Mucosa of descending colon (tissue), 3 donors: ENCODE data around the gene ADGRL4. TPM values are rescaled to one million over a fixed set of nuclear protein-coding genes. Genes with fewer than 3 reads are reported as not detected.

ENCODE experiments used
- ATAC-seq: fragments of 200-7000 bp; cut with Tn5 transposase; one replicate; pipeline ENCODE4 v1.9.1; 2020; ENCODE audit warnings: mild to moderate bottlenecking, moderate library complexity
- DNase-seq, 3 donors: peaks; one replicate each; pipeline ENCODE4 v3.0.0-alpha.2; 2020
- H3K36me3 ChIP-seq: fragments of 200-600 bp; one replicate; pipeline ENCODE4 v1.8.0; 2021; ENCODE audit warnings: low read depth, mild to moderate bottlenecking
- H3K4me1 ChIP-seq: fragments of 200-600 bp; one replicate; pipeline ENCODE4 v1.8.0; 2021; ENCODE audit warnings: low read depth, mild to moderate bottlenecking
- H3K4me3 ChIP-seq: fragments of 200-600 bp; one replicate; pipeline ENCODE4 v1.8.0; 2021; ENCODE audit warnings: mild to moderate bottlenecking
- H3K9me3 ChIP-seq: fragments of 200-600 bp; one replicate; pipeline ENCODE4 v1.8.0; 2021; ENCODE audit warnings: mild to moderate bottlenecking
- CTCF ChIP-seq: fragments of 200-600 bp; IDR thresholded peaks from one replicate; pipeline ENCODE4 v1.8.0; 2022; ENCODE audit warnings: antibody characterized with exemption, mild to moderate bottlenecking
- intact Hi-C, 2 donors: fragments of 100-400 bp; cut with DNase I in 1 of 2; cut with micrococcal nuclease in 1 of 2; formaldehyde crosslinking; loops; one replicate each; pipeline versions ENCODE4 v1.11.0 to v1.11.1; 2022; cut with DNase I, micrococcal nuclease
- total RNA-seq, 3 donors: library from RNA; stranded (reverse); fragmentation: NEBNext Ultra II Directional in 2 of 3; extraction: Animal tissue kit (Norgen Biotek cat#: 25700) in 2 of 3; gene quantifications; one replicate each; pipeline versions ENCODE4 v1.2.1 to v1.2.4, GENCODE V29; 2021 to 2023
- donor health status: DM: no; HTN: no; CAD: no; lungs with moderate emphysema.
- donor health status: DM: no; HTN: no; CAD: no.
- donor health status: DM: no; HTN: yes; CAD: no.

Gene ADGRL4
- total RNA-seq, 3 donors from 2014 or later = 1.7 to 5.3 (median 4.6) TPM

- no peak for DNase-seq
- intact Hi-C loops = no loop called here
- Histone ChIP-seq H3K36me3 (no peaks in the 10 kb centered on the region), H3K9me3 (no peaks in the 10 kb centered on the region), H3K4me3 (no peak overlapping the region), H3K4me1 (no peaks in the 10 kb centered on the region)
- no peak for TF ChIP-seq CTCF
- ATAC-seq = no peak
Measured at GRCh38 chr1:79010589-79010988, 4.1 kb upstream of the ADGRL4 start.

- H3K4me3 ChIP-seq = no peak overlapping the region
- intact Hi-C loops = no loop called here
- DNase-seq (no peak), ATAC-seq (no peak)
- no peaks in the 10 kb centered on the region for H3K4me1 ChIP-seq
- H3K9me3 ChIP-seq = no peaks in the 10 kb centered on the region
- TF ChIP-seq CTCF = no peak
- H3K36me3 ChIP-seq = no peaks in the 10 kb centered on the region
Measured at GRCh38 chr1:79005945-79006344, 585 bp downstream of the ADGRL4 start.

GRCh38 chr1:79004916-79005315 is 1.6 kb downstream of the ADGRL4 start:
- DNase-seq (no peak), ATAC-seq (no peak)
- Histone ChIP-seq H3K4me3 (no peak overlapping the region), H3K4me1 (no peaks in the 10 kb centered on the region), H3K36me3 (no peaks in the 10 kb centered on the region), H3K9me3 (no peaks in the 10 kb centered on the region)
- intact Hi-C loops = no loop called here
- TF ChIP-seq CTCF = no peak

- ATAC-seq (no peak), DNase-seq (no peak)
- intact Hi-C loops = no loop called here
- Histone ChIP-seq H3K36me3 (no peaks in the 10 kb centered on the region), H3K4me1 (no peaks in the 10 kb centered on the region), H3K4me3 (no peak overlapping the region), H3K9me3 (no peaks in the 10 kb centered on the region)
- TF ChIP-seq CTCF = no peak
Measured at GRCh38 chr1:78996791-78997190, 9.7 kb downstream of the ADGRL4 start.

- H3K4me1 ChIP-seq = no peaks in the 10 kb centered on the region
- DNase-seq (no peak), ATAC-seq (no peak)
- no peaks in the 10 kb centered on the region for H3K9me3 ChIP-seq
- H3K4me3 ChIP-seq = no peak overlapping the region
- TF ChIP-seq CTCF = no peak
- no peaks in the 10 kb centered on the region for H3K36me3 ChIP-seq
- intact Hi-C loops = no loop called here
Measured at GRCh38 chr1:78987042-78987441, 19.5 kb downstream of the ADGRL4 start.

GRCh38 chr1:78980511-78980910 is 26.0 kb downstream of the ADGRL4 start:
- Histone ChIP-seq H3K9me3 (no peaks in the 10 kb centered on the region), H3K4me1 (no peaks in the 10 kb centered on the region), H3K4me3 (no peak overlapping the region), H3K36me3 (no peaks in the 10 kb centered on the region)
- DNase-seq (no peak), ATAC-seq (no peak)
- intact Hi-C loops = no loop called here
- TF ChIP-seq CTCF = no peak
